SK-N-SH treated with all-trans-retinoic acid at 6 μM for 48 hours (cell line): ENCODE data around the gene SEMA3E.
A peak's percentile ranks its signal among the peaks of the same experiment; 100 is the strongest.

Source experiments
- CSRNP3 ChIP-seq: fragments of 250-450 bp; sonication (Bioruptor Pico); IDR thresholded peaks from 2 replicates; pipeline ENCODE4 v1.5.1; 2021; ENCODE audit warnings: mild to moderate bottlenecking, moderate library complexity
- GLIS3 ChIP-seq: fragments of 250-450 bp; sonication (Bioruptor Pico); IDR thresholded peaks from 2 replicates; pipeline ENCODE4 v1.5.0; 2020; ENCODE audit warnings: mild to moderate bottlenecking, moderate library complexity
- PATZ1 ChIP-seq: fragments of 250-450 bp; sonication (Bioruptor Pico); IDR thresholded peaks from 2 replicates; pipeline ENCODE4 v1.8.0; 2020; ENCODE audit warnings: mild to moderate bottlenecking, moderate library complexity, borderline replicate concordance
- RARB ChIP-seq: fragments of 250-450 bp; sonication (Bioruptor Pico); IDR thresholded peaks from 2 replicates; pipeline ENCODE4 v1.8.0; 2021; ENCODE audit warnings: mild to moderate bottlenecking, moderate library complexity
- ZFP30 ChIP-seq: fragments of 450-650 bp; formaldehyde crosslinking; IDR thresholded peaks from 2 replicates; pipeline ENCODE4 v1.5.0; 2022; ENCODE audit warnings: mild to moderate bottlenecking, moderate library complexity
- ZNF8 ChIP-seq: fragments of 450-650 bp; formaldehyde crosslinking; IDR thresholded peaks from 2 replicates; pipeline ENCODE4 v1.5.0; 2020; ENCODE audit warnings: mild to moderate bottlenecking, moderate library complexity

- TF ChIP-seq ZNF8 (CRISPR knock-in tag) (no peak), RARB (CRISPR knock-in tag) (0 out of 2 replicates have a peak, but pooled peaks have one; percentile 37), ZFP30 (CRISPR knock-in tag) (no peak), CSRNP3 (CRISPR knock-in tag) (0 out of 2 replicates have a peak, but pooled peaks have one; percentile 40), PATZ1 (CRISPR knock-in tag) (0 out of 2 replicates have a peak, but pooled peaks have one; percentile 14), GLIS3 (CRISPR knock-in tag) (no peak)
Measured at GRCh38 chr7:83532219-83532618, 116.7 kb downstream of the SEMA3E start.
